GM21825 (cell line): Measurements from ENCODE around the gene REV3L.

Experiments
- ATAC-seq: cut with Tn5 transposase; IDR thresholded peaks from one replicate; pipeline ENCODE4 v1.9.1; 2021; ENCODE audit warnings: mild to moderate bottlenecking, moderate library complexity; ENCODE audit not compliant: unreplicated experiment

REV3L gene

GRCh38 chr6:111471533-111471932 is 11.5 kb downstream of the REV3L start:
- no peak for ATAC-seq

- no peak for ATAC-seq
Observed at GRCh38 chr6:111470991-111471390, 12.0 kb downstream of the REV3L start.

DNA sequence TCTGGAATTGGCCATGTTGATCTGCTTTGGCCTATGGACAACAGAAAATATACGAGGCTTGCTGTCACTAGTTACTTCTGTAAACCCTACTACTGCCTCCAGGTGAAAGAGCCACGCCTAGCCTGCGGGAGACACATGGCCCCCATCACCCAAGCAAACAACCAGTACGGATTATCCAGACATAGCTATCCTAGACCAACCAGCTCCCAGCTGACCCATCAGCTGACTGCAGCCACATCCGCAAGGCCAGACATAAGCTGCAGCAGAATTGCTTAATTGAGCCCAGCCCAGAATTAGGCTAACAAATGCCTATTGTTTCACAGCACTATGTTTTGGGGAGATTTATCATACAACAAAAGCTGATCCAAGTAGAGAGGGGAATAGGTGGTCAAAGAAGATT is 13.5 kb downstream of the REV3L start:
- ATAC-seq, result no peak

- ATAC-seq, result no peak
Observed at GRCh38 chr6:111468329-111469012, 14.5 kb downstream of the REV3L start.

DNA sequence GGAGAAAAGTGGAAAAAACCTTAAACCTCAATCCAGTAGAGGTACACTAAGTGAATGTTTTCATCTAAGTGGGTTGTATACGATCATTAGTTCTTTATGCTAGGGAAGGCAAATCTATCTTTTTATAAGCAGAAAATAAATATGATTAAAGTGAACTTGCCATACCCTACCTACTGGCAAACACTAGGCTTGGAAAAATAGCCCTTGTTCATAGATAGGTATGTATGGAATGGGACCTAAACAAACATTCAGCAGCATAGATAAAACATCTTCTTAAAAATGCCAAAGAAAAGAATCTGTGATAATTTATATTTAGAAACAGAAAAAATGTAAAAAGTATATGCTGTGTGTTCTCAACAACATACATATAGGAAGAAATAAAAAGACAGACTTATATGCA is 18.8 kb downstream of the REV3L start:
- ATAC-seq, result no peak

DNA sequence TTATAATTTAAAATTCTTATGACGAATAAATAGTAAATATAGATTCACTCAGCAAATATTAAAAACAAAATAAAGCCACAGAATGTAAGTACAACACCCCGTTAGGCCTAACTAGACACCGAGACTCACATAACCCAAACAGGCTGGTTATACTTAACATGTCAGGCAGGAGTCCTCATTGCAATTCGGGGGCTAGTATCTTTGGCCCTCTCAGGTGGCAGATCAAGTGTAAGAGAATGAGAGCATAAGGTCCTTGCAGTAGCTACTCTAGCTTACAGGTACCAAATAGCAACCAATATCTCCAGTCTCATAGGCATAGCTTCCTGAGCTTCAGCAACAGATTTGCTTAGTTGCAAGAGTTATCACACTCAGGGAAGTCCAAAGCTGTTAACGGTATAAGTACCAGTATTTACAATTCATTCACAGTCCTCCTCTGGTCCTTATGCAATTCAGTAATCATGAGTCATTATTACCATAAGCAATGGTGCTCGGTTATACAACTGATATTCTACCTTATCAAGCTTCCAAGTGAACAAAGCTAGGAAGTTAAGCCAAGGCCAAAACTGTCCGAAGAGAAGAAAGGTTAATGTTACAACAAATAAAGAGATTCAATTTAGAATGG is 20.1 kb downstream of the REV3L start:
- ATAC-seq, result no peak

DNA sequence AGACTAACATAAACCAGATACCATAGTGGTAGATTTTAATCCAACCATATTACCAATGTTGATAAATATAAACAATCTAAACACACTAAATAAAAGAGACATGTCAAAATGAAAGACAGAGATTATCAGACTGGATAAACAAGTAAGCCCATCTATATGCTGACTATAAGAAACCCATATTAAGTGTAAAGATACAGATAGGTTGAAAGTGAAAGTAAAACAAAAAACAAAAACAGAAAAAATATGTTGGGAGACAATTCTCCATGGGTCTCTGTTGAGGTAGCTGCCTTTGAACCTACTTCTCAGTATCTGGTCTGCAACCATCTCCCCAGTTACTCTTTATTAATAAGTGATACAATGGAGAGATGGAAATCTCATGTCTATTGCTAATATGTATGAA is 21.2 kb downstream of the REV3L start:
- ATAC-seq, result no peak

- ATAC-seq, result no peak
Observed at GRCh38 chr6:111458670-111459232, 24.3 kb downstream of the REV3L start.

- ATAC-seq, result no peak
Observed at GRCh38 chr6:111456208-111456607, 26.8 kb downstream of the REV3L start.

DNA sequence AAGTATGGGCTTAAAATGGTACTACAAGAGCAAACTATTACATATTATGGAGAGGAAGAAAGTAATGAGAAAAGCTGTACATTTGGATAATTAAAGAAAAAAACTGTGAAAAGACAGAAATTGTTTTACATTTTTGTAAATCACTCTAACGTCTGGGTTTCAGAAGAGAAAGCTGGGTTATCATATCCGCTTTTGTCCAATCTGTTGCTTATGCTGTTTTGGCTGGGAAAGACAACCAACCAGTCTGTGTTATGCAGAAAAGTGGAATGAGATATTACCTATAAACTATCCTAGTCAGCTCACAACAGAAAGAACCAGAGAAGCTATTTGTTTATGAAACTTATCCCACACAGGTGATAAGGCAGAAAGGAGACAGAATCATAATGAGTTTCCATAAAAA is 32.4 kb downstream of the REV3L start:
- ATAC-seq, result no peak

GRCh38 chr6:111450087-111450486 is 32.9 kb downstream of the REV3L start:
- ATAC-seq, result no peak

- ATAC-seq, result no peak
Observed at GRCh38 chr6:111449129-111449528, 33.9 kb downstream of the REV3L start.

DNA sequence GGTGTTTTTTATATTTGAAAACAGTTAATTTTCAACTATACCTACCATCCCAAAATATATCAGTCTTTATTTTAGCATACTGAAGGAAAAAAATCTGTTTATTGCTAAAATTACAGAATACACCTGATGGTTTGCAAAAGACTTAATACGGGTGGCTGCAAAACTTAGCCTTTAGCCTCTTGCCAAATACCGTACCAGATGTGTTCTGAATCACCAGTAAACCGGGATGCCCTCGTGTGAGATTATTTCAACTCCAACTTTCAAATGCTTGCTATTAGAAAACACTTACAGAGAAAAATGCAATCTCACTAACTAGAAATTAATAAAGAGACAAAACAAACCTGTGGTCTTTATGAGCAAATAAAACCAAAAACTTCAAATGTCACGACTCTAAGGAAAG is 36.0 kb downstream of the REV3L start:
- ATAC-seq, result no peak

DNA sequence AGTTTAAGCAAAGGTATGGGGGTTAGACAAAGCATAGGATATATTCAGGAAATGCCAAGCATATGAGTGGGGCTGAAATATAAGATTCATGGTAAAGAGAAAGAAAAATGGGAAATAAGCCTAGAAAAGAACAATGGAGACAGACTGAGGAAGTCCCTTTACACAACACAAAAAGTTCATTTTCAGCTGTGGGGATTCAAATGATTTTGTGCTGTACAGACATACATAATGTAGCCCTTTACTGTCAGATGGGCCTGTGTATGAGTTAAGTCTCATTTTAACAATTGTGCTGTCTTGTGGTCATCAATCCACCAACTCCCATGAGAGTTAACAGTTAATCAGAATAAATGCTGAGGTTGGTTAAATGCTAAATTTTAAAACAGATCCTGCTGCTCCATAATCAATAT is 37.2 kb downstream of the REV3L start:
- ATAC-seq, result no peak

DNA sequence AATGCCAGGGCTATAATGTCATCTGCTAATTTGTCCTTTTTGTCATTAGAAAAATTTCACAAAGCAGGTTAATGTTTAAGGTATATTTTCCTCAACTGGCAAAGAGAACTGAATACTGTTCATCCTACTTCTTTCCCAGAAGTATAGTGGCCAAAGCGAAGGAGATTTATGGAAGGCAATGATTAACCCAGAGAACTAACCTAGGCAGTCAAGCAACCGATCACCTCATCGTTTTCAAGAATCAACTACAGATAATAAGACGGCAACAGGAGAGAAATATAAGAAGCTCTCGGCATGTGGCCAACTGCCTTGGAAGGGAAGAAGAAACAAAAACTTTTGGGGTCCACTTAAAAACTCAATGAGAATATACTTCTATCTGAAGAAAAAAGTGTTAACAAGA is 38.2 kb downstream of the REV3L start:
- no peak for ATAC-seq

DNA sequence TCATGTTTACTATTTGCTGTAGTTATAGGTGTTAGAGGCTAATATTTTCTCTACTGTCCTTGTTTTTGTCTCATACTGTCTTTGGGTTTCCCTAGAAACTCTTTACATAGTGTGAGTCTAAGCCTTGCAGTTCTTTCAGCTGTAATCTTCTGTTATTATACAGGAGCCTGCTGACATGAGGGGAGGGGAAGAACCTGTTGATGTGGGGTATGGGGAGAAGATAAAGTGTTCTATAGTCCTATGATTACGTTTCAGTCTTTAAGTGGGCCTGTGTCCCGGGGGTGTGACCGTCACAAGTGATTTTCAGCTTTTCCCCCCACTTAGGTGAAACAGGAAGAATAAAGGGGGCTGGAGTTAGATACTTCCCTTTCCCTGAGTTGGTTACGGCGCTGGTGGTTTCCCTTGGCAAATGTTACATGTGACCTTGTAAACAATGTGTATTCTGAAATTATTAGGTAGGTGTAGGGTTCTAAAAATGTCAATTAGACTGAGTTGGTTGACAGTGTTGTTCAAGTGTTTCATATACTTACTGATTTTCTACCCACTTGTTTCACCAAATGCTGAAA is 41.3 kb downstream of the REV3L start:
- ATAC-seq, result no peak

DNA sequence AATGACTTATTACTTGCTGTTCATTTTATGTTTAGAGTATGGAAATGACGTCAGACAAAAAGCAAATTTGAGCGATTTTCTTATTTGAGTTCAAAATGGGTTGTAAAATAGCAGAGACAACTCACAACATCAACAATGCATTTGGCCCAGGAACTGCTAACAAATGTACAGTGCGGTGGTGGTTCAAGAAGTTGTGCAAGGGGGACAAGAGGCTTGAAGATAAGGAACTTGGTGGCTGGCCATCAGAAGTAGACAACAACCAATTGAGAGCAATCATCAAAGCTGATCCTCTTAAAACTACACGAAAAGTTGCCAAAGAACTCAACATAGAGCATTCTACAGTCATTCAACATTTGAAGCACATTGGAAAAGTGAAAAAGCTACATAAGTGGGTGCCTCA is 43.8 kb downstream of the REV3L start:
- ATAC-seq, result no peak

DNA sequence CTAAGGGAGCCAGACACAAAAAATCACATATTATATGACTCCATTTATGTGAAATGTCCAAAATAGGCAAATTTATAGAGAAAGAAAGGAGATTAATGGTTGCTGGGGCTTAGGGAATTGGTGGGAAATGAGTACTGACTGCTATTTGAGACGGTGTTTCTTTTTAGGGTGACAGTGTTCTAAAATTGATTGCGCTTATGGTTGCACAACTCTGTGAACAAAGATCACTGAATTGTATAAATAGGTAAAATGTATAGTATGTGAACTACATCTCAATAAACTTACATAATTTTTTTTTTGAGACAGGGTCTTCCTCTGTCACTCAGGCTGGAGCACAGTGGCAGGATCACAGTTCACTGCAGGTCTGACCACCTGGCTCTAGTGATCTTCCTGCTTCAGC is 45.4 kb downstream of the REV3L start:
- ATAC-seq, result no peak

DNA sequence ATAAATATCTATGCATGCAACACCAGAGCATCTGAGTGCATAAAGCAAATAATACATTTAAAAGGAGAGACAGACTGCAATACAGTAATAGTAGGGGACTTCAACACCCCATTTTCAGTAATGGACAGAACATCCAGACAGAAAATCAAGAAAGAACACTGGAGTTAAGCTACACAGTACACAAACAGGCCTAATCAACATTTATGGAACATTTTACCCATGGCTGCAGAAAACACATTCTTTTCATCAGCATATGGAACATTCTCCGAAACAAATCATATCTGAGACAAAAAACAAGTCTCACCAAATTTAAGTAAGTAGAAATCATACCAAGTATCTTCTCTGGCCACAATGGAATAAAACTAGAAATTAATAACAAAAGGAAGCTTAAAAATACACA is 50.5 kb downstream of the REV3L start:
- ATAC-seq, result no peak

DNA sequence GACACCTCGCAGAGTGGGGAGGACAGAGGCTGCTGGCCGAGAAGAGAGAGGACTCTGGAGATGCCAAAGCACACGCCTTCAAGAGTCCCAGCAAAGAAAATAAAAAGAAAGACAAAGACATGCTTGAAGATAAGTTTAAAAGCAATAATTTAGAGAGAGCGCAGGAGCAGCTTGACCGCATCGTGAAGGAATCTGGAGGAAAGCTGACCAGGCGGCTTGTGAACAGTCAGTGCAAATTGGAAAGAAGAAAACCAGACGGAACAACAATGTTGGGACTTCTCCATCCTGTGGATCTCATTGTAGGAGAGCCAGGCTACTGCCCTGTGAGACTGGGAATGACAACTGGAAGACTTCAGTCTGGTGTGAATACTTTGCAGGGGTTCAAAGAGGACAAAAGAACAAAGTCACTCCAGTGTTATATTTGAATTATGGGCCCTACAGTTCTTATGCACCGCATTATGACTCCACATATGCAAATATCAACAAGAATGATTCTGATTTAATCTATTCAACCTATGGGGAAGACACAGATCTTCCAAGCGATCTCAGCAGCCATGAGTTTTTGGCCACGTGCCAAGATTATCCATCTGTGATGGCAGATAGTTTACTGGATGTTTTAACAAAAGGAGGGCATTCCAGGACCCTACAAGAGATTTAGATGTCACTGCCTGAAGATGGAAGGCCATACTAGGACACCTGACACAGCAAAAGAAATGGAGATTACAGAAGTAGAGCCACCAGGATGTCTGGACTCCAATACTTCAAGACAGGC is 52.2 kb downstream of the REV3L start:
- no peak for ATAC-seq

GRCh38 chr6:111429571-111429970 is 53.4 kb downstream of the REV3L start:
- no peak for ATAC-seq

DNA sequence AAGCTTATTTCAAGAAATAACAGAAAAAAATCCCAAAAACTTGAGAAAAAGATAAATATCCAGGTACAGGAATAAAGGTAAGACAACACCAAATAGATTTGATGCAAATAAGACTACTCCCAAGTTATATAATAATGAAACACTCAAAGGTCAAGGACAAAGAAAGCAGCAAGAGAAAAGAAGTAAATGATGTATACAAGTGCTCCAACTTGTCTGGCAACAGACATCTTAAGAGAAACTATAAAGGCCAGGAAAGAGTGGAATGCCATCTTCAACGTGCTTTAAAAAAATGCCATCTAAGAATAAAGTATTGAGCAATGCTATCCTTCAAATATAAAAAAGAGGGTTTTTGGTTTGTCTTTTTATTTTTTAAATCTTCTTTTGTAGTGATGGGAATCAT is 54.2 kb downstream of the REV3L start:
- ATAC-seq, result no peak
